Measurements from ENCODE around the gene SCNN1G.

Gene SCNN1G

GRCh38 chr16:23255000-23255399, 72.5 kb downstream of the SCNN1G start:
- DNase-seq: no peak

GRCh38 chr16:23256440-23256839, 73.9 kb downstream of the SCNN1G start:
- no peak for DNase-seq

DNA sequence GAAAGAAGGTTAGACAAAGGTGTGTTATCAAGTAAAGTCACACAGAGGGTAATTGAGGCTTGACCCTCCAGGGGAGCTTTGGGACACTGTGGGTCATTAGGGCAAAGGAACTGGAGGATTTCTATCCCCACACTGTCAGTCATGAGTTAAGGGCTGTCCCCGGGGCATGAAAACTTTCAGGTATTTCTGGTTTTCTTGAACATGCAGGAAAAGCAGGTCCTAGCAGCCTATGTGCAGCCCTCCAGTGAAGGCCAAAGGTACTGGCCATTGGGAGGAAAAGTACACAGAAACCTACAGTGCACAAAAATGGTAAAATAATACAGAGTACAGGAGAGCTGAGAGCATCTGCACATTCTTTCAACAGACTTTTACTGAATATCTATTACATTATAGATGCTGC, 75.1 kb downstream of the SCNN1G start:
- DNase-seq: no peak

- no peak for DNase-seq
These were observed 76.3 kb downstream of the SCNN1G start for GRCh38 chr16:23258919-23259237.
